RKO (cell line): Measurements from ENCODE around the gene JAG2.
"Not testable (repeated sequence)": the region's sequence is repeated elsewhere in the genome, so short reads cannot be mapped to it uniquely, and the experiment has no call there.

Experiments
- DNase-seq: peaks from one replicate; pipeline ENCODE4 v3.0.0-alpha.2; 2016; ENCODE audit warnings: low spot score

Gene JAG2

DNA sequence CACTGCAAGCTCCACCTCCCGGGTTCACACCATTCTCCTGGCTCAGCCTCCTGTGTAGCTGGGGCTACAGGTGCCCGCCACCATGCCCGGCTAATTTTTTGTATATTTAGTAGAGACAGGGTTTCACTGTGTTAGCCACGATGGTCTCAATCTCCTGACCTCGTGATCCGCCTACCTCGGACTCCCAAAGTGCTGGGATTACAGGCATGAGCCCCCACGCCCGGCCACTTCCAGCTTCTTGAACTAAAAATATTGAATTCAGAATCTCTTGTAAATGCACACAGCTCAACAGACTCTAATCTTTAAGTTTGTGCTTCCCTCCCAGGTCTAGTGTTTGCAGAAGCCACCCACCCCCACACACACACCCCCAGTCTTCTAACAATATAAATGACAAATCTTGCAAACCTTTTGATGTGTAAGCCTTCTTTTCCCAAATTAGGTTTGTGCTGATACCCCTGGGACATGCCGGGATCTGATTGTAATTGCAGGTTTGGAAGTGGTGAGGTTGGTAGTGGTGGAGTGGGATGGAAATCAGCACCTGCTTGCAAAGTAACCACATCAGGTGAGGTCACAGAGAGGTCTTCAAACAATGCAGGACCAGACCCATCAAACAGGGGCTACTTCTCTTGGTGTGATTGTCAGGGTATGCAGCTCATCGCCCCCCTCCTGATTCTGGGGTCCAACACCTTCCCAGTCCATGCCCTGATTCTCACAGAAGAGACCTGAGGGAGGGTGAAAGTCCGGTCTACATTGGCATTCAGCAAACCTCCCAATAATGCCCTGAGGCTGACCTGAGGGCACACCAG, 51.9 kb downstream of the JAG2 start:
- no peak for DNase-seq

DNA sequence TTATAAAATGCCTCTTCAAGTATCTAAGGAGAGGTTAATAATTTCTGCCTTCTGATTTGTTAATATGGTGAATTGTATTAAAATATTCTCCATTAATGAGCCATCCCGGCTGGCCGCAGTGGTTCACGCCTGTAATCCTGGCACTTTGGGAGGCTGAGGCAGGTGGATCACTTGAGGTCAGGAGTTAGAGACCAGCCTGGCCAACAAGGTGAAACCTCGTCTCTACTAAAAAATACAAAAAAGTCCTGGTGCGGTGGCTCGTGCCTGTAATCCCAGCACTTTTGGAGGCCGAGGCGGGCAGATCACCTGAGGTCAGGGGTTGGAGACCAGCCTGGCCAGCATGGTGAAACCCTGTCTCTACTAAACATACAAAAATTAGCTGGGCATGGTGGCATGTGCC, 59.3 kb downstream of the JAG2 start:
- not testable (repeated sequence) for DNase-seq

DNA sequence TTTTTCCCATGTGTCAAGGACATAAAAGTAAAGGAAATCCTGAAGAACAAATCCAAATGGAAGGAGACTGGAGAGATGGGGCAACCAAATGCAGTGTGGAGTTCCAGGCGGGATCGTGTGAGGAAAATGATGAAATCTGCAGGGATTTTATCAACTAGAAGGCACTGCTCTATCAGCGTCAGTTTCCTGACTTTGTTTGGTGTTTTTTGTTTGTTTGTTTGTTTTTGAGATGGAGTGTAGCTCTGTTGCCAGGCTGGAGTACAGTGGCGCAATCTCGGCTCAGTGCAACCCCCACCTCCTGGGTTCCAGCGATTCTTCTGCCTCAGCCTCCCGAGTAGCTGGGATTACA, 60.1 kb downstream of the JAG2 start:
- DNase-seq: no peak

- no peak for DNase-seq
These were observed 60.6 kb downstream of the JAG2 start for GRCh38 chr14:105107781-105108515.

- no peak for DNase-seq
These were observed 61.2 kb downstream of the JAG2 start for GRCh38 chr14:105107351-105107750.

- no peak for DNase-seq
These were observed 63.4 kb downstream of the JAG2 start for GRCh38 chr14:105105158-105105557.

DNA sequence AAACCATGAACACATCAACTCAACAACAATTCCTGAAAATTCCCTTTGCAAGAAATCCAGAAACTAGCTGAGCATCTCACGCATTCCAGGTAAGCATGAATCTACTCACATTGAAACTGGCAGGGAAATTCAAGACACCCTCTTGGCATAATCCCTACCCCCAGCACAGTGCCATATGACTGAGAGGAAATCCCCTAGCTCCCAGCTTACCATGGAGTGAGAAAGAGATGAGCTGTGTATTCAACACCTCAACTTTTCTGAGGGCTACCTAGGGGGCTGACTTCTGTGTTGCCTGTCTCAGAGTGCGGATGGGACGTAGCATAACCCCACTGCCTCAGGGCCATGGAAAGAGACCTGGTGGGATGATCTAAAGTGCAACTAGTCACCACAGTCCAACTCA, 65.7 kb downstream of the JAG2 start:
- no peak for DNase-seq

DNA sequence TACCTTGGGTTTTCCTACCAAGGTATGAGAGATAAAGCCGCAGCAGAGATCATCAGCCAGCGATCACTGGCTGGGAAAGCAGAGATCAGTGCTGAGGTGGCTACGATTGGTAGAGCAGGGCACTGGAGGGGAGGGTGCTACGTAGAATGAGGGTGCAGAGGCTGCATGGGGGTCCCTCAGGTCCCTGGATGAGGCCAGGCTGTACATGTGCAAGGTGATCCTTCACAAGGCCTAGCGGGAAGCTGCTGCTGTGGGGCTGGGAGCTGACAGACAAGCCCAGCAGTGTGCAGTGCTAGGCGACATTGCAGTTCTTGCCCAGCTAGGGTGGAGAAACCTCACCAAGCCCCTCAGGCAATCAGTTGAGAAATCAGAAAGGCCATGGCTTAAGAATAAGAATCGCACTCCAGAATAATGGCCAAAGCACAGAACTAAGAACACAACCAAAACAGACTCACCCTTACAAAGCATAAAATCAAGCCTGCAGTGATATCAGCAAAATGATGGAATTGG, 66.2 kb downstream of the JAG2 start:
- DNase-seq: no peak

DNA sequence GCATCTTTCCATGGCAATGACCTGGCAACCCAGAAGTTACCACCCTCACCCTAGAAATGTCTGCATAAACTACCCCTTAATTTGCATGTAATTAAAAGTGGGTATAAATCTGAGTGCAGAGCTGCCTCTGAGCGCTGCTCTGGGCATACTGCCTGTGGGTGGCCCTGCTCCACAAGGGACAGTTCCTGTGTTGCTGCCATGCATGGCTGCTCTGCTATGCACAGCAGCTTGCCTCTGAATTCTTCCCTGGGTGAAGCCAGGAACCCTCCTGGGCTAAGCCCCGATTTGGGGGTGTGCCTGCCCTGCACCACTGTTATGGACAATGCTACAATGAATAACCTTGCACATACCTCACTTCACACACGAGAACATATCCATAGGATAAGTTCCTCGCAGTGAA, 67.7 kb downstream of the JAG2 start:
- DNase-seq: no peak

DNA sequence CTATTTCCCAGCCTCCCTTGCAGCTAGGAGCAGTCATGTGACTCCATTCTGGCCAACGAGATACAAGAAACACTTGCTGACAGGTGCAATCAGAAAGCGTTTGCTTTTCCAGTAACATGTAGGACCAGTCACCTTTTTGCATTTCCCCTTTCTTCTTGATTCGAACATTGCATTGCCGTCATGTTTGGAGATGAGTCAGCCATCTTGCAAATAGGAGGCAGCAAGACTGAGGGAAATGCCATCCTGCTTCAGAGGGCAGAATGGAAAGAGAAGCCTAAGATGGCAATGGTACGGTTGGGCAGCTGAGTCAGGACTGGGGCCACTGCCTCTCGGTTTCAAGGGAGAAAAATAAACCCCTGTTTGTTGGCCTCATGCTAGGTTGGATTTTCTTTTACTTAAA, 68.8 kb downstream of the JAG2 start:
- DNase-seq: no peak

- DNase-seq: no peak
These were observed 70.3 kb downstream of the JAG2 start for GRCh38 chr14:105098316-105098715.

DNA sequence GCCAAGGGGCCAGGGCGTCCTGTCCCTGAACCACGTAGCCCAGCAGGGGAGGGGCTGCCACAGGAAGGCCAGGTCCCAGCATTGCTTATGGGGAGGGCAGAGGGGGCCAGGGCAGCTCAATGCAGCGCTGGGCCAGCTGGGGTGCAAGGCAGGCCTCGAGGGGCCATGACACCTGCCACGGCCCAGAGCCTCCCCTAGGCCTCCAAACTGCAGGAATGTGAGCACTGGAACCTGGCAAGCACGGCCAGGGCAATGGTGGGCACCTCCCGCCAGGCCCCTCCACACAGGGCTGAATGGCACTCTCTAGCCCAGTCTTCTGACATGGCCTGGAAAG, 70.8 kb downstream of the JAG2 start:
- no peak for DNase-seq

DNA sequence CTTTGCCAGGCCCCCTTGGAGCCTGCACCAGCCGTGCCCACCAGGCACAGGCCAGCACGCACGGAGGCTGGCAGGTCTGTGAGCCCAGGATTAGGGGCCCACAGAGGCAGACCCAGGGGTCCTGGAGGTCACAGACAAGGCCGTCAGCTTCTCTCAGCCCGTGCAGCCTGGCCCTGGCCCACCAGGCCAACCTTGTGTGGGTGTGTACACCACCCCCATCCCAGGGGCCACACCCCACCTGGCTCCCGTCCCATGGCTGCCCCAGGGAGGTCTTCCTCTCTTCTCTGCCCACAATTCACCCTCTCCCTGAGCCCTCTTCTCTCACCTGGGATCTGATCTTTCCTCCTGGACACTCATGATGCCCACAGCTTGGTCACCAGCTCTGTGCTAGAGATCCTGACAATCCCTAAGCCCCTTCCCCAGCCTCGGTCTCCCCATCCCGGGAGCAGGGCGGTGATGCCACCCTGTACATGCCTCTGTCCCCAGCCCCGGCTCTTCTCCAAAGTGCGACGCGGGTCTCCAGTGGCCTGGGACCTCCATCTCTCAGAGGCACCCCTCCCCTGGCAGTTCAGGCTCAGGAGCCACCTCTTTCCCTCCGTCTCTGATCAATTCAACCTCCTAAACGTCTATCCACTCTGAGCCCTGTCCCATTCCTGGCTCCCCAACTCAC, 72.2 kb downstream of the JAG2 start:
- DNase-seq: no peak

- DNase-seq: no peak
These were observed 73.3 kb downstream of the JAG2 start for GRCh38 chr14:105095236-105095805.

DNA sequence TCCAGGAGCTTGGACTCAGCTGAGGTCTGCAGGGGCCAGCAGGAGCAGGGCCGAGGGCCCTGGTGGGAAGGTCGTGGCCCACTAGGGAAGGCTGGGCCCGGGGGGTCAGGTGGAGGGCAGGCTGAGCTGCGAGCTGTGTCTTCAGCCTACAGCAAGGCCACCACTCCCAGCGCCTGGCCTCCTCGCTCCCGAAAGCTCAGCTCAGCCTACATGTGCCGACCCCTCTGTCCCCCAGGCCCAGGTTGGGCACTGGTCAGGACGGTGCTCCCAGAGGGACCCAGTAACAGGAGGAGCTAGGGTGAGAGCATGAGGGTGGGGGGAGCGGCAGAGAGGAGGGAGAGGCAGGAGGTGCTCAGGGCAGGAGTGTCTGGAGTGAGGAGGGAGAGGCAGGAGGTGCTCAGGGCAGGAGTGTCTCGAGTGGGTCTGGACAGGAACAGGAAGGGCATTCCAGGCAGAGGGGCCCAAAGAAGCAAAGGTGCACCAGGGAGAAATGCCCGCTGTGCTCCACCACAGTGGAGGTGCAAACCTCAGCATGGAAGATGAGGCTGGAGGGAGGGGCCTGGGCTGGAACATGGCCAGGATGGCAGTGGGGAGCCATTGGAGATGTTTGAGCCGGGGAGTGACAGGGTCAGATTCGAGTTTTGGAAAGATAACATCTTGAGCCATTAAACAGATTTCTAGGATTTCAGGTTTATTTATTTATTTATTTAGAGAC, 74.2 kb downstream of the JAG2 start:
- no peak for DNase-seq

DNA sequence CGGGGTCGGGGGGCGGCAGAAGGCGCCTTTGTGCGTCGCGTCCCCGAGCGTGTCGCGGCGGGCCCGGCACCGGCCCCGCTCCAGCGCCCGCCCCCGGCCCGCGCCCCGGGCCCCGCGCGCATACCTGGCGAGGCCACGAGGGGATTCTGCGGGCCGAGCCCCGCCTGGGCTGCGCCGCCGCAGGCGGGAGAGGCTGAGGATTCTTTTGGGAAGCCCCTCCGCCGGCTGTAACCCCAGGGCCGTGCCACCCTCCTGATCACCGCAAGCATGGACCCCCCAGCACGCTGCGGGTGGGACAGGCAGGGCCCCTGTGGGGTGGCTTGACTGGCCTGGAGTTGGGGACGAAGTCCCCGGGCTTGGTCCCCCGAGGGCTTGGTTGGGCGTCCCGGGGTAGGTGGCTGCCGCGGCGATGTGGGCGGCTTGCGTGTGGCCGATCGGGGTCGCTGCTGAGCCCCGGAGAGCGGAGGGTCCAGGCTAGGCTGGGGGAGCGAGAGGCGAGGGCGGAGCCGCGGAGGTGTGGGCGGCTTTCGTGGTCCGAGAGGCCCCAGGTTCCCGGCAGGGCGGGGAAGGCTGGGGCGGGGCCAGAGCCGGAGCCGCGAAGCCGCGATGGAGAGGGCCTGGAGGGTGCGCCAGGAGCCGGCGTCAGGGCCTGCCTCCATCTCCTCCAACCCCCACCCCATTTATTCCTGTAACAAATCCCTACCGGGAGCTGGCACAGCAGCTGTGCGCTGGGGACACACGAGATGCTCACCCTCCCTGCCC, 75.0 kb downstream of the JAG2 start:
- peak; percentile 82 for DNase-seq

GRCh38 chr14:105093038-105093430, 75.5 kb downstream of the JAG2 start:
- peak; percentile 52 for DNase-seq

GRCh38 chr14:105092171-105093037, 76.2 kb downstream of the JAG2 start:
- no peak for DNase-seq

GRCh38 chr14:105091517-105092170, 76.9 kb downstream of the JAG2 start:
- DNase-seq: no peak

DNA sequence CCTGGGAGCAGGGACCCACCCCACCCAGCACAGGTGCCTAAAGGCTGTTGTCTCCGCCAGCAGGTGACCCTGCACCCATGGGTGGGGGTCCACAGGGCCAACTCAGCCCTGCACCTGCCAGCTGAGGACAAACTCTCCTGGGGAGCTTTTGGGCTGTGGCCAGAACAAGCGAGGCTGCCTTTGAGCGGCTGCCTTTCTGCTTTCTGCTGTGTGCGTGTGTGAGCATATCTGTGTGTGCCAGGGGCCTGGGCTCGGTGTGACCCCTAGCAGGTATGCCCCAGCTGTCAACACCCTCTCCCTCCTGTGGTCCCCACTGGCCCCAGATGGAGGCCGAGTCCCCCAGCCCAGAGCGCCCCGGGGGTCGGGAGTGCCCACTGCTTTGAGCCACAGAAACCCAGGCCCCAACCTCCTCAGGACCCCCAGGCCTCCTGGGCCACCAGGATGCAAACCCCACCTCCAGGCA, 77.5 kb downstream of the JAG2 start:
- no peak for DNase-seq
